ENCODE data around the gene RIPK1. TPM values are rescaled to one million over a fixed set of nuclear protein-coding genes. Genes with fewer than 3 reads are reported as not detected.

Gene RIPK1
- total RNA-seq, 1 donor from 2014 or later, result 21.8 TPM

GRCh38 chr6:3102875-3103274 lies 34.6 kb downstream of the RIPK1 start:
- POLR2A ChIA-PET, result interaction anchor here (1.0 kb wide), 1 partner anchor 35 kb away, joined by 3 read pairs; the partner anchor contains the start of gene RIPK1
- H3K9me3 Mint-ChIP-seq, result no peaks in the 10 kb centered on the region
- no peak for ATAC-seq (ENCODE audit: low read depth)
- peaks cover 78% of the 10 kb centered on the region for H3K36me3 Mint-ChIP-seq (ENCODE audit: low read depth)
- TF ChIP-seq, protein P1, sequence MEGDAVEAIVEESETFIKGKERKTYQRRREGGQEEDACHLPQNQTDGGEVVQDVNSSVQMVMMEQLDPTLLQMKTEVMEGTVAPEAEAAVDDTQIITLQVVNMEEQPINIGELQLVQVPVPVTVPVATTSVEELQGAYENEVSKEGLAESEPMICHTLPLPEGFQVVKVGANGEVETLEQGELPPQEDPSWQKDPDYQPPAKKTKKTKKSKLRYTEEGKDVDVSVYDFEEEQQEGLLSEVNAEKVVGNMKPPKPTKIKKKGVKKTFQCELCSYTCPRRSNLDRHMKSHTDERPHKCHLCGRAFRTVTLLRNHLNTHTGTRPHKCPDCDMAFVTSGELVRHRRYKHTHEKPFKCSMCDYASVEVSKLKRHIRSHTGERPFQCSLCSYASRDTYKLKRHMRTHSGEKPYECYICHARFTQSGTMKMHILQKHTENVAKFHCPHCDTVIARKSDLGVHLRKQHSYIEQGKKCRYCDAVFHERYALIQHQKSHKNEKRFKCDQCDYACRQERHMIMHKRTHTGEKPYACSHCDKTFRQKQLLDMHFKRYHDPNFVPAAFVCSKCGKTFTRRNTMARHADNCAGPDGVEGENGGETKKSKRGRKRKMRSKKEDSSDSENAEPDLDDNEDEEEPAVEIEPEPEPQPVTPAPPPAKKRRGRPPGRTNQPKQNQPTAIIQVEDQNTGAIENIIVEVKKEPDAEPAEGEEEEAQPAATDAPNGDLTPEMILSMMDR (IDR thresholded peaks at IDR 0.05), result no peak
- H3K27me3 Mint-ChIP-seq, result no peaks in the 10 kb centered on the region
- H3K27ac Mint-ChIP-seq, result no peak overlapping the region
- H3K4me1 Mint-ChIP-seq, result no peaks in the 10 kb centered on the region
- no peak for DNase-seq
- intact Hi-C loops (cut with micrococcal nuclease), result no loop called here
- CTCF ChIA-PET, result interaction anchor here (1.1 kb wide), 1 partner anchor 36 kb away, joined by 3 read pairs; no protein-coding TSS in a partner anchor
- H3K4me3 Mint-ChIP-seq, result no peak overlapping the region

- Mint-ChIP-seq H3K4me1 (no peaks in the 10 kb centered on the region), H3K9me3 (no peaks in the 10 kb centered on the region), H3K4me3 (no peak overlapping the region), H3K27ac (no peak overlapping the region), H3K36me3 (ENCODE audit: low read depth) (peaks cover 82% of the 10 kb centered on the region), H3K27me3 (no peaks in the 10 kb centered on the region)
- DNase-seq, result no peak
- CTCF ChIA-PET, result interaction anchor here (0.8 kb wide), 1 partner anchor 143 kb away, joined by 3 read pairs; no protein-coding TSS in a partner anchor
- TF ChIP-seq, protein P1 (IDR thresholded peaks at IDR 0.05), result no peak
- POLR2A ChIA-PET, result no interaction called here
- no peak for ATAC-seq (ENCODE audit: low read depth)
- intact Hi-C loops (cut with micrococcal nuclease), result no loop called here
These were observed 40.6 kb downstream of the RIPK1 start for GRCh38 chr6:3108746-3109414.

- TF ChIP-seq, protein P1 (IDR thresholded peaks at IDR 0.05), result no peak
- ChIA-PET CTCF (no interaction called here), POLR2A (no interaction called here)
- Mint-ChIP-seq H3K27me3 (no peaks in the 10 kb centered on the region), H3K9me3 (no peaks in the 10 kb centered on the region), H3K4me1 (no peaks in the 10 kb centered on the region), H3K36me3 (ENCODE audit: low read depth) (peaks cover 80% of the 10 kb centered on the region), H3K4me3 (no peak overlapping the region), H3K27ac (no peak overlapping the region)
- intact Hi-C loops (cut with micrococcal nuclease), result no loop called here
- DNase-seq, result no peak
- no peak for ATAC-seq (ENCODE audit: low read depth)
These were observed 41.5 kb downstream of the RIPK1 start for GRCh38 chr6:3109761-3110160.

GRCh38 chr6:3114377-3114776 lies 46.1 kb downstream of the RIPK1 start:
- no peaks in the 10 kb centered on the region for H3K9me3 Mint-ChIP-seq
- H3K27ac Mint-ChIP-seq, result no peak overlapping the region
- CTCF ChIA-PET, result no interaction called here

GRCh38 chr6:3117912-3118352 lies 49.6 kb downstream of the RIPK1 start:
- H3K9me3 Mint-ChIP-seq, result no peaks in the 10 kb centered on the region
- peak overlapping the region; percentile 93 for H3K27ac Mint-ChIP-seq
- H3K36me3 Mint-ChIP-seq (ENCODE audit: low read depth), result peaks cover 19% of the 10 kb centered on the region
- ATAC-seq (ENCODE audit: low read depth) (no peak), DNase-seq (no peak)
- no peaks in the 10 kb centered on the region for H3K27me3 Mint-ChIP-seq
- intact Hi-C loops (cut with micrococcal nuclease), result loop anchor here (1.0 to 5.0 kb wide), 11 partner anchors 8 to 903 kb away; partner anchors contain the start of genes NQO2, PSMG4, TUBB2A and WRNIP1
- POLR2A ChIA-PET, result interaction anchor here (0.6 to 1.4 kb wide), 10 partner anchors 39 to 903 kb away, joined by 3 to 9 read pairs (median 4); partner anchors contain the start of genes PSMG4, RIPK1 and TUBB2A
- CTCF ChIA-PET, result no interaction called here
- peaks cover 16% of the 10 kb centered on the region for H3K4me1 Mint-ChIP-seq
- TF ChIP-seq, protein P1 (IDR thresholded peaks at IDR 0.05), result no peak
- peak overlapping the region; percentile 89 for H3K4me3 Mint-ChIP-seq

More at GRCh38 chr6:3114377-3114776, 46.1 kb downstream of the RIPK1 start:
- TF ChIP-seq, protein P1 (IDR thresholded peaks at IDR 0.05), result no peak
- Mint-ChIP-seq H3K27me3 (no peaks in the 10 kb centered on the region), H3K4me1 (peaks cover 13% of the 10 kb centered on the region), H3K36me3 (ENCODE audit: low read depth) (peaks cover 46% of the 10 kb centered on the region), H3K4me3 (no peak overlapping the region)
- no peak for ATAC-seq (ENCODE audit: low read depth)
- intact Hi-C loops (cut with micrococcal nuclease), result no loop called here
- POLR2A ChIA-PET, result no interaction called here
- no peak for DNase-seq
